Heart right ventricle (tissue), 16 donors: Measurements from ENCODE around the gene MED4. TPM values are rescaled to one million over a fixed set of nuclear protein-coding genes. Genes with fewer than 3 reads are reported as not detected.

Source experiments
- ATAC-seq, 8 donors: fragments of 200-7000 bp; cut with Tn5 transposase; one replicate each; pipeline ENCODE4 v1.9.1; 2020; ENCODE audit warnings: mild to moderate bottlenecking in 8 of 8, moderate library complexity in 8 of 8, moderate number of reproducible peaks in 1 of 8
- DNase-seq, 2 donors: peaks; one replicate each; pipeline ENCODE4 v3.0.0-alpha.2; 2020
- H3K27ac ChIP-seq, 10 donors: fragments of 200-600 bp; sonication (generic) in 2 of 10; one replicate each; pipeline versions ENCODE4 v1.5.0 to v1.8.0; 2020 to 2022; ENCODE audit warnings: mild to moderate bottlenecking in 3 of 10
- H3K27me3 ChIP-seq, 7 donors: fragments of 200-600 bp; one replicate each; pipeline ENCODE4 v1.8.0; 2021 to 2022; ENCODE audit warnings: mild to moderate bottlenecking in 2 of 7
- H3K36me3 ChIP-seq, 9 donors: fragments of 200-600 bp; sonication (generic) in 1 of 9; one replicate each; pipeline versions ENCODE4 v1.5.0 to v1.8.0; 2020 to 2022; ENCODE audit warnings: mild to moderate bottlenecking in 2 of 9
- H3K4me1 ChIP-seq, 9 donors: fragments of 200-600 bp; sonication (generic) in 1 of 9; one replicate each; pipeline versions ENCODE4 v1.5.0 to v1.8.0; 2020 to 2022; ENCODE audit warnings: mild to moderate bottlenecking in 4 of 9
- H3K4me3 ChIP-seq, 10 donors: fragments of 200-600 bp; sonication (generic) in 2 of 10; one replicate each; pipeline versions ENCODE4 v1.5.0 to v1.8.0; 2020 to 2022; ENCODE audit warnings: mild to moderate bottlenecking in 7 of 10, moderate library complexity in 2 of 10
- H3K9me3 ChIP-seq, 11 donors: fragments of 200-600 bp in 10 of 11; sonication (generic) in 2 of 11; one replicate each; pipeline versions ENCODE4 v1.5.0 to v1.8.0; 2013 to 2022; ENCODE audit warnings: mild to moderate bottlenecking in 2 of 11, control low read depth in 1 of 11, moderate library complexity in 1 of 11
- CTCF ChIP-seq, 9 donors: fragments of 200-600 bp; sonication (generic) in 2 of 9; IDR thresholded peaks; one replicate each; pipeline versions ENCODE4 v1.5.0 to v1.8.0; 2021 to 2022; ENCODE audit warnings: antibody characterized with exemption in 9 of 9, mild to moderate bottlenecking in 5 of 9, moderate library complexity in 1 of 9
- WGBS, 2 donors: extraction: QIAGEN DNeasy Blood & Tissue Kit; methylation state at CpG; one replicate each; pipeline ENCODE4 v1.1.7; 2013; ENCODE audit warnings: inconsistent platforms in 1 of 2; 5-methylcytosine and 5-hydroxymethylcytosine counted together
- intact Hi-C, 10 donors: fragments of 100-400 bp; cut with DNase I; formaldehyde crosslinking; loops; one replicate each; pipeline versions ENCODE4 v1.11.1 to v1.14.2; 2022
- polyA plus RNA-seq, 2 donors: library from polyadenylated mRNA; stranded (reverse); fragments of 200-250 nt; gene quantifications; one replicate each; pipeline ENCODE4 v1.2.3, GENCODE V29; 2013
- total RNA-seq, 10 donors: library from RNA; stranded (reverse); fragmentation: NEBNext Ultra II Directional in 3 of 10; extraction: Animal tissue kit (Norgen Biotek cat#: 25700) in 3 of 10; gene quantifications; one replicate each; pipeline versions ENCODE4 v1.2.1 to v1.2.4, GENCODE V29; 2021 to 2023
- donor health status: Arrhythmogenic right ventricular cardiomyopathy.
- donor health status: ischemic (EF 13 %, LVEDD 7.1; RV severe dilation, severe dysfunction).
- donor health status: healthy with polysubstance abuse.
- donor health status: DM: no; HTN: yes; CAD: no.
- donor health status: DM: no; HTN: no; CAD: no.
- donor health status: ischemic (EF 25% LVEDD 6.9; RV normal size, moderate dysfunction).
- donor health status: ischemic (EF 25% LVEDD 5.7; RV mildly dilated, moderate dysfunction).
- donor health status: healthy.
- donor health status: DM: yes; HTN: yes; CAD: no.
- donor health status: Ischemic cardiomyopathy.
- donor health status: ischemic (EF 35%, LVEDD 5.7; RV mildly dilated, moderate dysfunction).
- donor health status: nonischemic (EF 11% LVEDD 7.7; RV severe dilation, severe dysfunction).
- donor health status: DM: yes; HTN: yes; CAD: no.
- donor health status: PGD.
- donor health status: ischemic (EF 29% LVEDD 5.4; RV normal size, mild dysfunction).
- donor health status: nonischemic (EF 23%, LVEDD 6.1; RV moderate dilation, normal function).

The MED4 gene
- total and polyA plus RNA-seq, 12 donors = 42.7 to 57.7 (median 47.5) TPM

GRCh38 chr13:48138270-48138669 lies 43.4 kb upstream of the MED4 start:
- 86 to 95% methylated on average over 4 of the region's 4 CpGs for WGBS, 2 donors
- intact Hi-C loops = loop anchor here in 1 of 10 donors (10.0 kb wide), 1 partner anchor 87 kb away; no protein-coding TSS in a partner anchor

GRCh38 chr13:48132961-48133360 lies 38.1 kb upstream of the MED4 start:
- intact Hi-C loops = loop anchor here in 1 of 10 donors (10.0 kb wide), 1 partner anchor 92 kb away; no protein-coding TSS in a partner anchor
- no peaks in the 10 kb centered on the region for H3K36me3 ChIP-seq
- DNase-seq (no peak), ATAC-seq (no peak)
- 82 to 87% methylated on average over 3 of the region's 3 CpGs for WGBS, 2 donors
- H3K4me1 ChIP-seq = peaks cover 0 to 5% (median 0%) of the 10 kb centered on the region in 9 donors
- H3K9me3 ChIP-seq = no peaks in the 10 kb centered on the region
- H3K27me3 ChIP-seq = no peaks in the 10 kb centered on the region
- no peak overlapping the region for H3K4me3 ChIP-seq
- TF ChIP-seq CTCF (IDR thresholded peaks at IDR 0.05) = no peak
- H3K27ac ChIP-seq = no peak overlapping the region

More at GRCh38 chr13:48138270-48138669, 43.4 kb upstream of the MED4 start:
- no peak overlapping the region for H3K27ac ChIP-seq
- DNase-seq (no peak), ATAC-seq (no peak)
- no peak for TF ChIP-seq CTCF (IDR thresholded peaks at IDR 0.05)
- no peaks in the 10 kb centered on the region for H3K27me3 ChIP-seq
- no peaks in the 10 kb centered on the region for H3K9me3 ChIP-seq
- H3K4me3 ChIP-seq = no peak overlapping the region
- H3K4me1 ChIP-seq = peaks cover 0 to 16% (median 0%) of the 10 kb centered on the region in 9 donors
- H3K36me3 ChIP-seq = no peaks in the 10 kb centered on the region

- ATAC-seq = no peak
- no peak for DNase-seq
- Histone ChIP-seq H3K4me1 (peaks cover 5 to 19% (median 14%) of the 10 kb centered on the region in 9 donors), H3K27ac (no peak overlapping the region), H3K4me3 (no peak overlapping the region), H3K36me3 (no peaks in the 10 kb centered on the region), H3K27me3 (no peaks in the 10 kb centered on the region), H3K9me3 (no peaks in the 10 kb centered on the region)
- WGBS, 2 donors = 33 to 37% methylated on average over 2 of the region's 2 CpGs
- TF ChIP-seq CTCF (IDR thresholded peaks at IDR 0.05) = no peak
- intact Hi-C loops = loop anchor here in 1 of 10 donors (10.0 kb wide), 1 partner anchor 93 kb away; no protein-coding TSS in a partner anchor
Observed at GRCh38 chr13:48131533-48131932, 36.6 kb upstream of the MED4 start.

- H3K4me3 ChIP-seq = peak overlapping the region in 2 of 10 donors; percentile 6 to 14
- peak; percentile 76 to 81 for DNase-seq
- intact Hi-C loops = loop anchor here in 8 of 10 donors (1.0 to 10.0 kb wide), 9 partner anchors 105 to 640 kb away; partner anchors contain the start of genes ITM2B (in 7 of the 8) and RB1 (in 5 of the 8)
- peaks cover 13 to 56% (median 45%) of the 10 kb centered on the region in 9 donors for H3K4me1 ChIP-seq
- no peaks in the 10 kb centered on the region for H3K9me3 ChIP-seq
- H3K27ac ChIP-seq = peak overlapping the region; percentile 73 to 94 (median 84)
- no peaks in the 10 kb centered on the region for H3K36me3 ChIP-seq
- WGBS, 2 donors = 15 to 23% methylated on average over 5 of the region's 5 CpGs
- peak; percentile 71 to 90 (median 82) for ATAC-seq
- H3K27me3 ChIP-seq = no peaks in the 10 kb centered on the region
- TF ChIP-seq CTCF (IDR thresholded peaks at IDR 0.05) = peak; percentile 64 to 84 (median 74)
Observed at GRCh38 chr13:48126944-48127830, 32.3 kb upstream of the MED4 start.
